CD4-positive, alpha-beta T cell treated with Interleukin-6 for 4 hours (primary cell): ENCODE data around the gene DSTN.

ENCODE experiments used
- DNase-seq: peaks from one replicate; pipeline ENCODE4 v3.0.0-alpha.2; 2020; ENCODE audit warnings: mixed read lengths

Gene DSTN

GRCh38 chr20:17640146-17640874 is 70.4 kb downstream of the DSTN start:
- DNase-seq = no peak

GRCh38 chr20:17640875-17641378 is 71.1 kb downstream of the DSTN start:
- DNase-seq = no peak

- DNase-seq = no peak
Measured at GRCh38 chr20:17641520-17641964, 71.7 kb downstream of the DSTN start.

- DNase-seq = no peak
Measured at GRCh38 chr20:17641993-17642392, 72.1 kb downstream of the DSTN start.

- DNase-seq = no peak
Measured at GRCh38 chr20:17642404-17643269, 72.8 kb downstream of the DSTN start.

GRCh38 chr20:17643531-17644188 is 73.8 kb downstream of the DSTN start:
- DNase-seq = no peak

GRCh38 chr20:17644451-17644850 is 74.6 kb downstream of the DSTN start:
- DNase-seq = no peak

GRCh38 chr20:17645010-17645409 is 75.1 kb downstream of the DSTN start:
- no peak for DNase-seq

- DNase-seq = no peak
Measured at GRCh38 chr20:17645546-17646208, 75.8 kb downstream of the DSTN start.

GRCh38 chr20:17646209-17646960 is 76.5 kb downstream of the DSTN start:
- DNase-seq = no peak

GRCh38 chr20:17646961-17647301 is 77.1 kb downstream of the DSTN start:
- DNase-seq = no peak

GRCh38 chr20:17647391-17648314 is 77.8 kb downstream of the DSTN start:
- no peak for DNase-seq

- no peak for DNase-seq
Measured at GRCh38 chr20:17648315-17648646, 78.4 kb downstream of the DSTN start.

GRCh38 chr20:17648791-17649730 is 79.2 kb downstream of the DSTN start:
- DNase-seq = peak; percentile 58

- DNase-seq = no peak
Measured at GRCh38 chr20:17650301-17651128, 80.6 kb downstream of the DSTN start.

GRCh38 chr20:17651129-17651759 is 81.4 kb downstream of the DSTN start:
- no peak for DNase-seq

- no peak for DNase-seq
Measured at GRCh38 chr20:17651760-17652388, 82.0 kb downstream of the DSTN start.

GRCh38 chr20:17652411-17652810 is 82.5 kb downstream of the DSTN start:
- no peak for DNase-seq
